Psoas muscle (tissue), 8 donors: Measurements from ENCODE around the gene SLIT3. TPM values are rescaled to one million over a fixed set of nuclear protein-coding genes. Genes with fewer than 3 reads are reported as not detected.

ENCODE experiments used
- ATAC-seq, 4 donors: fragments of 200-7000 bp; cut with Tn5 transposase; one replicate each; pipeline ENCODE4 v1.9.1; 2020; ENCODE audit warnings: moderate library complexity in 3 of 4, mild to moderate bottlenecking in 2 of 4
- DNase-seq, 2 donors: peaks; one replicate each; pipeline ENCODE4 v3.0.0-alpha.2; 2020
- H3K27ac ChIP-seq: fragments of 200-600 bp; one replicate; pipeline ENCODE4 v1.8.0; 2022
- H3K27me3 ChIP-seq, 3 donors: fragments of 200-600 bp in 1 of 3; one replicate each; pipeline versions ENCODE4 v1.6.1 to v1.8.0; 2013 to 2022; ENCODE audit warnings: low read length in 2 of 3, mild to moderate bottlenecking in 2 of 3, moderate library complexity in 1 of 3; ENCODE audit not compliant: insufficient read depth in 3 of 3
- H3K36me3 ChIP-seq, 2 donors: fragments of 200-600 bp in 1 of 2; one replicate each; pipeline versions ENCODE4 v1.6.1 to v1.8.0; 2013 to 2022; ENCODE audit warnings: low read depth in 1 of 2, mild to moderate bottlenecking in 1 of 2, moderate library complexity in 1 of 2; ENCODE audit not compliant: insufficient read depth in 1 of 2
- H3K4me1 ChIP-seq: fragments of 200-600 bp; one replicate; pipeline ENCODE4 v1.8.0; 2022
- H3K4me3 ChIP-seq: fragments of 200-600 bp; one replicate; pipeline ENCODE4 v1.8.0; 2022; ENCODE audit warnings: mild to moderate bottlenecking
- H3K9me3 ChIP-seq: fragments of 200-600 bp; one replicate; pipeline ENCODE4 v1.8.0; 2022
- WGBS, 3 donors: extraction: QIAGEN DNeasy Blood & Tissue Kit; methylation state at CpG; one replicate each; pipeline versions ENCODE4 v1.1.6 to v1.1.7; 2013; 5-methylcytosine and 5-hydroxymethylcytosine counted together
- intact Hi-C, 2 donors: fragments of 100-400 bp; cut with DNase I; formaldehyde crosslinking; loops; one replicate each; pipeline versions ENCODE4 v1.11.0 to v1.14.2; 2022
- polyA plus RNA-seq, 3 donors: library from polyadenylated mRNA; stranded (reverse); fragments of 200-250 nt; gene quantifications; one replicate each; pipeline ENCODE4 v1.2.3, GENCODE V29; 2013
- total RNA-seq, 4 donors: library from RNA; stranded (reverse); fragmentation: NEBNext Ultra II Directional in 2 of 4; extraction: Animal tissue kit (Norgen Biotek cat#: 25700) in 2 of 4; gene quantifications; one replicate each; pipeline versions ENCODE4 v1.2.1 to v1.2.4, GENCODE V29; 2021 to 2023
- TF ChIP-seq, protein P1 (sequence below): fragments of 200-600 bp; IDR thresholded peaks from one replicate; pipeline ENCODE4 v1.8.0; 2022; ENCODE audit warnings: antibody characterized with exemption
- donor health status: healthy with polysubstance abuse.
- donor health status: DM: no; HTN: no; CAD: no; lungs with moderate emphysema.
- donor health status: Bipolar disorder and iron deficiency.
- donor health status: healthy.
- donor health status: DM: yes; HTN: yes; CAD: no.
- donor health status: DM: no; HTN: no; CAD: no.
- donor health status: DM: no; HTN: no; CAD: no.
- donor health status: DM: yes; HTN: yes; CAD: no.

Gene SLIT3
- total and polyA plus RNA-seq, 7 donors, result 0.81 to 5.9 (median 2.1) TPM

DNA sequence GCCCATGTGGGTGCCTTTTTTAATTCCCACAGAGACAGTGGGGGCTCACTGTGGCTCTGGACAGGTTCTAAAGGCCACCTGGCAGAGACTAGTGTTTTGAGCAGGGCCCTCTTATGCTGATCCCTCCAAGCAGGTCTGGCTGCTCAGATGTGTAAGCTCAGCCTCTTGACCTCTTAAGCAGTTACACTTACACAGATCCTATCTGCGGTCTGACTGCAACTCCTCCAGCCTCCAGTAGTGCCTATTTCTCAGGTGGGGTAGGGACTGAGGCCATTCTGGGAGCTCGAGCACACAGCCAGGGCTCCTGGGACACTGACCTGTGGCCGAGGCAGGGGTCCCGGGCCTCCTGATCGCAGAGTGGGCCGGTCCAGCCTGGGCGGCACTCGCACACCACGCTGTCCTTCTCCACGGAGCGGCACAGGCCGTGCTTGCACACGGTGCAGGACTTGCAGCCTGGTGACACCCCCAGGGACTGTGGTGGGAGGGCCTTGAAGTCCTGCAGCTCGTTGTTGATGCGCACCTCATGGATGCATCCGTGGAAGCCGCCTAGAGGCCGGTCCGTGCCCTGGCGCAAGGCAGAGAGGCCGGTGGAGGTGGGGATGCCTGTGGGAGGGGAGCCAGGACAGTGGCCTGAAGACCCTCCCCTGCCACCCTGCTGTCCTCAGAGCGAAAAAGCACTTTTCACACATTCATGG is 629.9 kb downstream of the SLIT3 start:
- intact Hi-C loops, result no loop called here
- Histone ChIP-seq H3K4me3 (no peak overlapping the region), H3K4me1 (no peaks in the 10 kb centered on the region), H3K36me3 (no peaks in the 10 kb centered on the region), H3K27me3 (no peaks in the 10 kb centered on the region), H3K9me3 (no peaks in the 10 kb centered on the region), H3K27ac (no peak overlapping the region)
- ATAC-seq (no peak), DNase-seq (no peak)
- WGBS, 3 donors, result 56 to 64% (median 64%) methylated on average over 22 of the region's 22 CpGs
- TF ChIP-seq, protein P1, sequence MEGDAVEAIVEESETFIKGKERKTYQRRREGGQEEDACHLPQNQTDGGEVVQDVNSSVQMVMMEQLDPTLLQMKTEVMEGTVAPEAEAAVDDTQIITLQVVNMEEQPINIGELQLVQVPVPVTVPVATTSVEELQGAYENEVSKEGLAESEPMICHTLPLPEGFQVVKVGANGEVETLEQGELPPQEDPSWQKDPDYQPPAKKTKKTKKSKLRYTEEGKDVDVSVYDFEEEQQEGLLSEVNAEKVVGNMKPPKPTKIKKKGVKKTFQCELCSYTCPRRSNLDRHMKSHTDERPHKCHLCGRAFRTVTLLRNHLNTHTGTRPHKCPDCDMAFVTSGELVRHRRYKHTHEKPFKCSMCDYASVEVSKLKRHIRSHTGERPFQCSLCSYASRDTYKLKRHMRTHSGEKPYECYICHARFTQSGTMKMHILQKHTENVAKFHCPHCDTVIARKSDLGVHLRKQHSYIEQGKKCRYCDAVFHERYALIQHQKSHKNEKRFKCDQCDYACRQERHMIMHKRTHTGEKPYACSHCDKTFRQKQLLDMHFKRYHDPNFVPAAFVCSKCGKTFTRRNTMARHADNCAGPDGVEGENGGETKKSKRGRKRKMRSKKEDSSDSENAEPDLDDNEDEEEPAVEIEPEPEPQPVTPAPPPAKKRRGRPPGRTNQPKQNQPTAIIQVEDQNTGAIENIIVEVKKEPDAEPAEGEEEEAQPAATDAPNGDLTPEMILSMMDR, result no peak

DNA sequence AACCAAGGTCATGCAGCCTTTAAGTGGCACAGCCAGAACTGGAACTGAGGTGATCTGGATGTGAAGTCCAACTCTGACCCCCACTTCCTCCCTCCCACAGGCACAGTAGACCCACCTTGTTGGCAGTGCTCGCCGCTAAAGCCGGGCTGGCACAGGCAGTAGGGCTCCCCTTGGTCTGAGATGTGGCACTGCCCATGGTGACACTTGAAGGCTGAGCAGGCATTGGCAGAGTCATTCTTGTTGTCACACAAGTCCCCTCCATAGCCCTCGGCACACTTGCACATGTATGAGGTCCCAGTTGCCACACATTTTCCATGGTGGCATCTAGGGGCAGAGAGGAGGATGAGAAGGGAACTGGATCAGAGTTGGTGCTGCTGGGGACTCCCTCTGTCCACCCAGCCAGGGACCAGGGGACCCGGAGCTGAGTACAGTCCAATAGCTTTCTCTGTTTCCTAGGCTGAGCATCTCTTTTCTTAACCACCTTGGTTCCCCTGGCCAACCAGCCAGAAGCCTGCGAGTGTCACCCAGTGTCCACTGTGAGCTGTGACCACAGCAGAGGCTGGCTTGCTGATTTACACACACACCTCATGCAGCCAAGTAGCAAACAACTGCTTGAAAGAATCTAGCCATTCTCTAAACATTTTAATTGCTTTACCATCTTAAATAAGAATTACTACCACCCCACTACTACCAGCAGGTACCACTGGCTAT is 631.1 kb downstream of the SLIT3 start:
- Histone ChIP-seq H3K9me3 (no peaks in the 10 kb centered on the region), H3K4me1 (no peaks in the 10 kb centered on the region), H3K36me3 (no peaks in the 10 kb centered on the region), H3K27ac (no peak overlapping the region), H3K27me3 (no peaks in the 10 kb centered on the region), H3K4me3 (no peak overlapping the region)
- WGBS, 3 donors, result 83 to 97% (median 91%) methylated on average over 6 of the region's 6 CpGs
- intact Hi-C loops, result no loop called here
- ATAC-seq, result no peak
- TF ChIP-seq, protein P1, result no peak
- no peak for DNase-seq

DNA sequence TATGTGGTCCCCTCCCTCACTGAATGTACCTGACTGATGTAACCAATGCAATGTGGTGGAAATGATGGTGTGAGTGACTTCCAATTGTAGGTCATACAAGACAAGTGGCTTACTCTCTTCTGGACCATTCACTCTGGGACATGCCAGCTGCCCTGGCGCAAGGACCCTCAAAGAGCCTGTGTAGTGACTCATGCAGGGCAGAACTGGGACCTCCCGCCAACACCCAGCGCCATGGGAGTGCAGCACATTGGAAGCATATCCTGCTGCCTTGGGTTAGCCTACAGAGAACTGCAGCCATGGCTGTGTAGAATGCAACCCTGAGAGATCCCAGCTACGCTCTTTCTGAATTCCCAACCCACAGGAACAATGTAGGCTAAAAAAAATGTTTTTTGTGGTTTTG is 631.8 kb downstream of the SLIT3 start:
- no peaks in the 10 kb centered on the region for H3K9me3 ChIP-seq
- DNase-seq (no peak), ATAC-seq (no peak)
- intact Hi-C loops, result no loop called here
- no peaks in the 10 kb centered on the region for H3K4me1 ChIP-seq
- no peak overlapping the region for H3K4me3 ChIP-seq
- TF ChIP-seq, protein P1, result no peak
- H3K27me3 ChIP-seq, result no peaks in the 10 kb centered on the region
- no peak overlapping the region for H3K27ac ChIP-seq
- H3K36me3 ChIP-seq, result no peaks in the 10 kb centered on the region
- WGBS, 3 donors, result 81 to 89% (median 85%) methylated on average over 4 of the region's 4 CpGs

DNA sequence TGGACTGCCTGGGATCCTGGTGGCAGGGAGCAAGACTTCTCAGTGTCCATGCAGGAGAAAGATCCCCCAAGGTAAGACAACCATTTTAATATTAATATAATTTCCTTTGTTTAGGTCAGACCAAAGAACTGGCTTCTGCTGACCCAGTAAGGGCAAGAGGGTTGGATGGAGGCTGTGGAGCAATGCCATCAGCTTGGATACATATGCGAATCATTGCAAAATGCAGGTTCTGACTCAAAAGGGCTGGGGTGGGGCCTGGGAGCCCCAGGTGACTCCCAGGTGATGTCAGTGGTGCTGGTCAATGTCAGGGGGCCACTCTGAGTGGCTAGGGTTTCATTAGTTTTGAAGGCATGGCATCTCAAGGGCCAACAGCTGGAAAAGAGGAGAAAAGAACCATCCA is 632.9 kb downstream of the SLIT3 start:
- Histone ChIP-seq H3K27me3 (no peaks in the 10 kb centered on the region), H3K36me3 (no peaks in the 10 kb centered on the region), H3K4me1 (no peaks in the 10 kb centered on the region), H3K4me3 (no peak overlapping the region), H3K9me3 (no peaks in the 10 kb centered on the region), H3K27ac (no peak overlapping the region)
- intact Hi-C loops, result no loop called here
- no peak for DNase-seq
- no peak for ATAC-seq
- WGBS, 3 donors, result 98 to 100% (median 100%) methylated on average over 1 of the region's 1 CpG
- TF ChIP-seq, protein P1, result no peak
